ENCODE data around the gene UNC119B. TPM values are rescaled to one million over a fixed set of nuclear protein-coding genes. Genes with fewer than 3 reads are reported as not detected.

The UNC119B gene
- total and polyA plus RNA-seq, 2 of the 4 experiments (the other 2 are of a cell fraction) = 8.4 to 21.6 TPM

- Histone ChIP-seq H4K20me1 (ENCODE audit: insufficient read depth, low read length) (no peaks in the 10 kb centered on the region), H3K9me1 (ENCODE audit: insufficient read depth, low read length) (no peaks in the 10 kb centered on the region), H4K8ac (ENCODE audit: low read depth in 2 of 2, low read length in 2 of 2) (no peak overlapping the region), H3K9ac (ENCODE audit: low read depth, low read length) (no peak overlapping the region), H3K18ac (ENCODE audit: low read depth, low read length) (no peak overlapping the region), H4K91ac (ENCODE audit: insufficient read depth, low read depth, low read length) (no peak overlapping the region), H3K4ac (ENCODE audit: low read depth, low read length) (no peak overlapping the region), H2BK120ac (ENCODE audit: low read depth, low read length) (no peak overlapping the region), H3K27ac (ENCODE audit: insufficient read depth, low read length) (no peak overlapping the region), H3K9me3 (ENCODE audit: control insufficient read depth, insufficient read depth, low read length) (no peaks in the 10 kb centered on the region), H3K4me2 (ENCODE audit: low read depth, low read length) (no peak overlapping the region), H3K4me1 (ENCODE audit: control insufficient read depth, insufficient read depth, low read length) (no peaks in the 10 kb centered on the region), H2BK15ac (ENCODE audit: low read depth, low read length) (no peak overlapping the region), H4K5ac (ENCODE audit: low read depth, low read length) (no peak overlapping the region), H3K79me1 (ENCODE audit: low read depth in 1 of 2, low read length in 2 of 2) (no peaks in the 10 kb centered on the region), H3K56ac (ENCODE audit: extremely low read depth, insufficient read depth, low read length) (no peak overlapping the region), H2AK5ac (ENCODE audit: low read depth, low read length) (no peak overlapping the region), H3K36me3 (ENCODE audit: control insufficient read depth, insufficient read depth, low read length) (no peaks in the 10 kb centered on the region), H2BK20ac (ENCODE audit: low read depth, low read length) (no peak overlapping the region), H3K27me3 (ENCODE audit: control insufficient read depth, insufficient read depth, low read length) (peaks cover 28% of the 10 kb centered on the region), H2AFZ (replicated peaks; ENCODE audit: low read length, poor library complexity) (no peak overlapping the region), H3K23ac (ENCODE audit: low read depth, low read length) (no peak overlapping the region), H2BK5ac (ENCODE audit: low read depth, low read length, poor library complexity, severe bottlenecking) (no peak overlapping the region), H2AK9ac (replicated peaks; ENCODE audit: low read depth, low read length, poor library complexity) (no peak overlapping the region), H3K14ac (replicated peaks; ENCODE audit: low read depth, low read length) (no peak overlapping the region), H3K4me3 (ENCODE audit: insufficient read depth, low read depth, low read length) (no peak overlapping the region)
- TF ChIP-seq MXI1 (IDR thresholded peaks at IDR 0.05; ENCODE audit: borderline replicate concordance, low read depth, low read length) = no peak
- no peak for TF ChIP-seq FOS (IDR thresholded peaks at IDR 0.05; ENCODE audit: low read depth, low read length)
- no peak for TF ChIP-seq MAFK (IDR thresholded peaks at IDR 0.05; ENCODE audit: low read depth, low read length)
- TF ChIP-seq RAD21 (IDR thresholded peaks at IDR 0.05; ENCODE audit: low read length) = no peak
- no peak for TF ChIP-seq SMC3 (IDR thresholded peaks at IDR 0.05; ENCODE audit: low read depth, low read length)
- TF ChIP-seq MAZ (IDR thresholded peaks at IDR 0.05; ENCODE audit: borderline replicate concordance, low read depth, low read length) = no peak
- no peak for TF ChIP-seq USF2 (IDR thresholded peaks at IDR 0.05; ENCODE audit: low read depth, low read length)
- no peak for TF ChIP-seq RFX5 (IDR thresholded peaks at IDR 0.05; ENCODE audit: low read depth, low read length)
- TF ChIP-seq CHD1 (IDR thresholded peaks at IDR 0.05; ENCODE audit: low read depth, low read length) = no peak
- no peak for TF ChIP-seq POLR2A (IDR thresholded peaks at IDR 0.05; ENCODE audit: low read depth, low read length)
- no peak for TF ChIP-seq CTCF (conservative IDR thresholded peaks at IDR 0.05; ENCODE audit: low read depth, low read length)
- TF ChIP-seq, protein P1, sequence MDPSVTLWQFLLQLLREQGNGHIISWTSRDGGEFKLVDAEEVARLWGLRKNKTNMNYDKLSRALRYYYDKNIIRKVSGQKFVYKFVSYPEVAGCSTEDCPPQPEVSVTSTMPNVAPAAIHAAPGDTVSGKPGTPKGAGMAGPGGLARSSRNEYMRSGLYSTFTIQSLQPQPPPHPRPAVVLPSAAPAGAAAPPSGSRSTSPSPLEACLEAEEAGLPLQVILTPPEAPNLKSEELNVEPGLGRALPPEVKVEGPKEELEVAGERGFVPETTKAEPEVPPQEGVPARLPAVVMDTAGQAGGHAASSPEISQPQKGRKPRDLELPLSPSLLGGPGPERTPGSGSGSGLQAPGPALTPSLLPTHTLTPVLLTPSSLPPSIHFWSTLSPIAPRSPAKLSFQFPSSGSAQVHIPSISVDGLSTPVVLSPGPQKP (IDR thresholded peaks at IDR 0.05; ENCODE audit: borderline replicate concordance, low read depth, low read length) = no peak
- TF ChIP-seq NFE2L2 (IDR thresholded peaks at IDR 0.05; ENCODE audit: low read depth, low read length) = no peak
- TF ChIP-seq CEBPB (IDR thresholded peaks at IDR 0.05; ENCODE audit: low read depth, low read length) = no peak
- TF ChIP-seq RCOR1 (IDR thresholded peaks at IDR 0.05; ENCODE audit: insufficient replicate concordance, low read length) = no peak
- intact Hi-C loops (cut with micrococcal nuclease) = no loop called here
- dilution Hi-C loops (cut with HindIII; ENCODE audit: low sequenced_read_pairs, unreplicated experiment) = no loop called here
- CTCF ChIA-PET = interaction anchor here (1.4 kb wide), 1 partner anchor 13 kb away, joined by 6 read pairs; no protein-coding TSS in a partner anchor
- no TSS peak for BruUV-seq (replicated peaks)
- POLR2A ChIA-PET (ENCODE audit: unreplicated experiment) = no interaction called here
- 55% methylated on average over 2 of the region's 3 CpGs; no CpG with 5 or more reads in 1 of the 2 experiments for WGBS, 2 experiments (ENCODE audit: extremely low coverage in 2 of 2, insufficient read length in 1 of 2)
- DNase-seq (no peak), ATAC-seq (ENCODE audit: low read depth) (no peak)
- in situ Hi-C loops (cut with MboI; ENCODE audit: low sequenced_read_pairs) = no loop called here
Observed at GRCh38 chr12:120662879-120663278, 47.4 kb upstream of the UNC119B start.

Measured in IMR-90 (cell line).